PC-3 (cell line): ENCODE data around the gene PRXL2B. TPM values are rescaled to one million over a fixed set of nuclear protein-coding genes. Genes with fewer than 3 reads are reported as not detected.

Experiments
- ATAC-seq: fragments of 200-7000 bp; cut with Tn5 transposase; 2 replicates; pipeline ENCODE4 v1.9.1; 2020; ENCODE audit warnings: mild to moderate bottlenecking, moderate library complexity
- BruUV-seq: library from RNA; stranded (reverse); fragments of 400-500 nt; replicated peaks from 2 replicates; lab custom pipeline; 2021; lab: Mats Ljungman, UMichigan
- CTCF ChIA-PET: fragments of 300-600 bp; sonication (Branson Sonifier 250); formaldehyde crosslinking; loops from one replicate; lab custom pipeline; 2022; ENCODE audit warnings: antibody characterized with exemption; lab: Charles Lee
- POLR2A ChIA-PET: fragments of 300-600 bp; sonication (Branson Sonifier 250); formaldehyde crosslinking; loops from one replicate; lab custom pipeline; 2022; ENCODE audit warnings: antibody characterized with exemption; ENCODE audit not compliant: unreplicated experiment; lab: Charles Lee
- DNase-seq: peaks from one replicate; pipeline ENCODE4 v3.0.0-alpha.2; 2015
- H2AFZ ChIP-seq: fragments of 300-600 bp; sonication (generic); 2 replicates; pipeline ENCODE4 v1.6.0; 2016; ENCODE audit warnings: antibody characterized with exemption, low read length
- H3F3A ChIP-seq: fragments of 300-600 bp; sonication (generic); one replicate; pipeline ENCODE4 v1.6.0; 2017; ENCODE audit warnings: antibody characterized with exemption, low read length, control low read depth, mild to moderate bottlenecking; ENCODE audit not compliant: unreplicated experiment
- H3K27ac ChIP-seq: fragments of 300-600 bp; sonication (generic); 2 replicates; pipeline ENCODE4 v1.5.1; 2016; ENCODE audit warnings: mild to moderate bottlenecking, low read length
- H3K27me3 ChIP-seq: fragments of 300-600 bp; sonication (generic); 2 replicates; pipeline ENCODE4 v1.6.1; 2016; ENCODE audit warnings: low read length, mixed read lengths
- H3K36me3 ChIP-seq: fragments of 300-600 bp; sonication (generic); 2 replicates; pipeline ENCODE4 v1.6.1; 2016; ENCODE audit warnings: low read depth, mixed run types, low read length, mixed read lengths
- H3K4me1 ChIP-seq: fragments of 300-600 bp; sonication (generic); 2 replicates; pipeline ENCODE4 v1.5.1; 2016; ENCODE audit warnings: low read length; ENCODE audit not compliant: insufficient read depth
- H3K4me2 ChIP-seq: fragments of 300-600 bp; sonication (generic); 2 replicates; pipeline ENCODE4 v1.6.0; 2016; ENCODE audit warnings: low read length
- H3K4me3 ChIP-seq: fragments of 300-600 bp; sonication (generic); 2 replicates; pipeline ENCODE4 v1.5.1; 2016; ENCODE audit warnings: mild to moderate bottlenecking, low read length, mixed read lengths
- H3K79me2 ChIP-seq: fragments of 300-600 bp; sonication (generic); 2 replicates; pipeline ENCODE4 v1.6.1; 2017; ENCODE audit warnings: low read length, mixed read lengths
- H3K9ac ChIP-seq: fragments of 300-600 bp; sonication (generic); 2 replicates; pipeline ENCODE4 v1.6.0; 2016; ENCODE audit warnings: mild to moderate bottlenecking, low read length
- H3K9me2 ChIP-seq: fragments of 300-600 bp; sonication (generic); replicated peaks from 2 replicates; pipeline ENCODE4 v1.6.1; 2016; ENCODE audit warnings: mixed run types, low read length, mixed read lengths
- H3K9me3 ChIP-seq: fragments of 300-600 bp; sonication (generic); 2 replicates; pipeline ENCODE4 v1.6.1; 2016; ENCODE audit warnings: low read length, mixed read lengths
- H4K20me1 ChIP-seq: fragments of 300-600 bp; sonication (generic); 2 replicates; pipeline ENCODE4 v1.6.1; 2016; ENCODE audit warnings: low read length, mixed read lengths
- CTCF ChIP-seq: fragments of 300-600 bp; sonication (generic); conservative IDR thresholded peaks from 2 replicates; pipeline ENCODE4 v1.5.1; 2017; ENCODE audit warnings: antibody characterized with exemption, low read depth, mild to moderate bottlenecking, low read length
- EZH2 ChIP-seq: fragments of 300-600 bp; sonication (generic); IDR thresholded peaks from one replicate; pipeline ENCODE4 v1.6.1; 2017; ENCODE audit warnings: antibody characterized with exemption, mild to moderate bottlenecking, low read length; ENCODE audit not compliant: unreplicated experiment
- EZH2phosphoT487 ChIP-seq: fragments of 300-600 bp; sonication (generic); IDR thresholded peaks from 2 replicates; pipeline ENCODE4 v1.6.1; 2018; ENCODE audit warnings: mild to moderate bottlenecking, antibody characterized with exemption, low read length, borderline replicate concordance
- intact Hi-C: fragments of 100-400 bp; cut with micrococcal nuclease; formaldehyde crosslinking; loops from 2 replicates; pipeline ENCODE4 v1.9.0; 2023
- total RNA-seq: library from RNA; depleted of rRNA; stranded (reverse); fragments of >200 nt; gene quantifications from 2 replicates; pipeline ENCODE4 v1.2.3, GENCODE V29; 2014

PRXL2B gene
- total RNA-seq, 1 experiment from 2014 or later: 75.0 TPM

- Histone ChIP-seq H2AFZ (no peak overlapping the region), H4K20me1 (no peaks in the 10 kb centered on the region), H3K4me2 (no peak overlapping the region), H3K4me1 (no peaks in the 10 kb centered on the region), H3K27ac (no peak overlapping the region), H3K79me2 (no peaks in the 10 kb centered on the region), H3K9me3 (peaks cover 6% of the 10 kb centered on the region; the same call in 1 of the 2 replicates), H3K4me3 (no peak overlapping the region), H3K9me2 (no peaks in the 10 kb centered on the region), H3K36me3 (no peaks in the 10 kb centered on the region), H3K27me3 (peaks cover 3% of the 10 kb centered on the region; the same call in 1 of the 2 replicates), H3F3A (no peaks in the 10 kb centered on the region), H3K9ac (no peak overlapping the region)
- TF ChIP-seq EZH2phosphoT487 (no peak), CTCF (no peak), EZH2 (no peak)
- intact Hi-C loops: no loop called here
- BruUV-seq: no TSS peak
- ChIA-PET POLR2A (no interaction called here), CTCF (no interaction called here)
- DNase-seq (no peak), ATAC-seq (no peak)
These were observed 15.2 kb downstream of the PRXL2B start for GRCh38 chr1:2601721-2602303.

GRCh38 chr1:2602311-2602835, 15.8 kb downstream of the PRXL2B start:
- H3K36me3 ChIP-seq: no peaks in the 10 kb centered on the region
- ChIA-PET CTCF (no interaction called here), POLR2A (no interaction called here)
- peaks cover 6% of the 10 kb centered on the region; the same call in 1 of the 2 replicates for H3K9me3 ChIP-seq
- no peak overlapping the region for H3K4me3 ChIP-seq
- ATAC-seq: no peak
- H3F3A ChIP-seq: no peaks in the 10 kb centered on the region
- H3K9ac ChIP-seq: no peak overlapping the region
- no peaks in the 10 kb centered on the region for H3K9me2 ChIP-seq
- H3K27ac ChIP-seq: no peak overlapping the region
- H4K20me1 ChIP-seq: no peaks in the 10 kb centered on the region
- no peak overlapping the region for H2AFZ ChIP-seq
- no TSS peak for BruUV-seq
- no peak for DNase-seq
- H3K4me2 ChIP-seq: no peak overlapping the region
- intact Hi-C loops: no loop called here
- no peaks in the 10 kb centered on the region for H3K4me1 ChIP-seq
- H3K27me3 ChIP-seq: peaks cover 3% of the 10 kb centered on the region; the same call in 1 of the 2 replicates
- no peaks in the 10 kb centered on the region for H3K79me2 ChIP-seq
- TF ChIP-seq EZH2 (no peak), EZH2phosphoT487 (no peak), CTCF (no peak)

- ChIA-PET CTCF (no interaction called here), POLR2A (no interaction called here)
- no peak for DNase-seq
- no peak for TF ChIP-seq EZH2phosphoT487
- TF ChIP-seq CTCF: no peak
- TF ChIP-seq EZH2: no peak
- Histone ChIP-seq H3K4me2 (no peak overlapping the region), H3K27me3 (peaks cover 3% of the 10 kb centered on the region; the same call in 1 of the 2 replicates), H3K4me3 (no peak overlapping the region), H3K27ac (no peak overlapping the region), H3F3A (no peaks in the 10 kb centered on the region), H3K9me3 (peaks cover 6% of the 10 kb centered on the region; the same call in 1 of the 2 replicates), H4K20me1 (no peaks in the 10 kb centered on the region), H2AFZ (no peak overlapping the region), H3K79me2 (no peaks in the 10 kb centered on the region), H3K9ac (no peak overlapping the region), H3K9me2 (no peaks in the 10 kb centered on the region), H3K4me1 (no peaks in the 10 kb centered on the region), H3K36me3 (no peaks in the 10 kb centered on the region)
- ATAC-seq: no peak
- no TSS peak for BruUV-seq
- intact Hi-C loops: no loop called here
These were observed 16.4 kb downstream of the PRXL2B start for GRCh38 chr1:2602866-2603520.
